GM12878 (cell line): ENCODE data around the gene DAAM1. TPM values are rescaled to one million over a fixed set of nuclear protein-coding genes. Genes with fewer than 3 reads are reported as not detected.

Experiments used
- BHLHE40 ChIP-seq, 2 experiments: fragments of 450-650 bp in 1 of 2; IDR thresholded peaks; 2 replicates each; pipeline ENCODE4 v1.6.1; 2011 to 2017; ENCODE audit warnings: low read depth in 2 of 2, borderline replicate concordance in 1 of 2, improper control_type of control experiment in 1 of 2, low read length in 1 of 2, mild to moderate bottlenecking in 1 of 2
- CBFB ChIP-seq: IDR thresholded peaks from 2 replicates; pipeline ENCODE4 v1.6.1; 2016; ENCODE audit warnings: antibody characterized with exemption, low read depth
- CEBPZ ChIP-seq: fragments of 150-350 bp; IDR thresholded peaks from 2 replicates; pipeline ENCODE4 v1.6.1; 2016; ENCODE audit warnings: low read depth, low read length
- IRF5 ChIP-seq: fragments of 450-650 bp; IDR thresholded peaks from 2 replicates; pipeline ENCODE4 v1.6.1; 2017; ENCODE audit warnings: borderline replicate concordance
- POLR2A ChIP-seq: IDR thresholded peaks from 2 replicates; pipeline ENCODE4 v1.6.1; 2011; ENCODE audit warnings: low read depth, mild to moderate bottlenecking, low read length
- RCOR1 ChIP-seq: conservative IDR thresholded peaks from 2 replicates; pipeline ENCODE4 v1.6.1; 2012; ENCODE audit warnings: low read depth, low read length, improper control_type of control experiment
- RUNX3 ChIP-seq: IDR thresholded peaks from 2 replicates; pipeline ENCODE4 v1.6.1; 2012; ENCODE audit warnings: low read length, inconsistent platforms
- SREBF2 ChIP-seq: IDR thresholded peaks from 2 replicates; pipeline ENCODE4 v1.6.1; 2012; ENCODE audit warnings: mild to moderate bottlenecking, low read length
- ZNF24 ChIP-seq: fragments of 450-650 bp; IDR thresholded peaks from 2 replicates; pipeline ENCODE4 v1.6.1; 2017; ENCODE audit warnings: antibody characterized with exemption, mild to moderate bottlenecking
- polyA plus RNA-seq, 11 experiments: library from polyadenylated mRNA; depleted of rRNA in 4 of 11; unstranded in 6 of 11; stranded (reverse) in 5 of 11; fragments of >200 nt; fragmentation: Nextera tagmentation in 4 of 11; fragmentation: Illumina TruSeq in 1 of 11; extraction: Ambion mirVana in 4 of 11; extraction: Trizol in 1 of 11; gene quantifications; 1 replicate in 1 of 11; 2 replicates in 10 of 11; pipeline versions ENCODE4 v1.2.1 to v1.2.3, GENCODE V29; 2011 to 2016; ENCODE audit warnings: inconsistent platforms in 2 of 11, missing spikeins in 2 of 11, low read depth in 1 of 11
- total RNA-seq, 4 experiments: library from RNA; depleted of rRNA in 3 of 4; stranded (reverse); fragments of >200 nt in 3 of 4; fragmentation: Illumina TruSeq in 1 of 4; extraction: Trizol in 1 of 4; gene quantifications; 2 replicates each; pipeline versions ENCODE4 v1.2.1 to v1.2.3, GENCODE V29; 2013 to 2021
- TF ChIP-seq, protein P1 (sequence below): fragments of 450-650 bp; IDR thresholded peaks from 2 replicates; pipeline ENCODE4 v1.6.1; 2014; ENCODE audit warnings: mild to moderate bottlenecking
- TF ChIP-seq, protein P2 (sequence below): fragments of 450-650 bp; conservative IDR thresholded peaks from 2 replicates; pipeline ENCODE4 v1.6.1; 2017; ENCODE audit warnings: mild to moderate bottlenecking, moderate library complexity
- TF ChIP-seq, protein P3 (sequence below): IDR thresholded peaks from 2 replicates; pipeline ENCODE4 v1.6.1; 2012; ENCODE audit warnings: low read depth, low read length, improper control_type of control experiment

The DAAM1 gene
- total and polyA plus RNA-seq, 10 of the 15 experiments (the other 5 are each of a cell fraction or from before 2014, with no cell fraction given), result 13.8 to 32.4 (median 24.2) TPM

DNA sequence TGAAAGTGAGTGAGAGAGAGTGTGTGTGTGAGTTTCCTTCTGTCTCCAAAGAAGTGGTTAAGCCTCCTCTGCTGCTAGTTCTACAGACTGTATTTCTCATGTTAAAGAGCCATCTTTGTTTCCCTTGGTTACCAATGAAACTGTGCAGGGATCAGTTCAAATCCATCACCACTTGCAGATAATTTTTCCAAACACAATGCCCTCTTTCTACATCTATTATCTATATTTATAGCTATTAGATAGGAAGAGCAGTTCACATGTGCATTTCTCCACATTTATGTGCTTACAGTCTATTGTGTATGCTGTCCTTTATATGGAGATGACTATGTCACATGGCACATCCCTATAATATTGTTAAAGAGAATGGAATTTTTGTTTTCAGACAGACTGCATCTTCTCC lies 2.2 kb upstream of the DAAM1 start (continued):
- no peak for TF ChIP-seq POLR2A
- no peak for TF ChIP-seq SREBF2
- TF ChIP-seq, protein P1, sequence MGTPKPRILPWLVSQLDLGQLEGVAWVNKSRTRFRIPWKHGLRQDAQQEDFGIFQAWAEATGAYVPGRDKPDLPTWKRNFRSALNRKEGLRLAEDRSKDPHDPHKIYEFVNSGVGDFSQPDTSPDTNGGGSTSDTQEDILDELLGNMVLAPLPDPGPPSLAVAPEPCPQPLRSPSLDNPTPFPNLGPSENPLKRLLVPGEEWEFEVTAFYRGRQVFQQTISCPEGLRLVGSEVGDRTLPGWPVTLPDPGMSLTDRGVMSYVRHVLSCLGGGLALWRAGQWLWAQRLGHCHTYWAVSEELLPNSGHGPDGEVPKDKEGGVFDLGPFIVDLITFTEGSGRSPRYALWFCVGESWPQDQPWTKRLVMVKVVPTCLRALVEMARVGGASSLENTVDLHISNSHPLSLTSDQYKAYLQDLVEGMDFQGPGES, result no peak
- TF ChIP-seq CEBPZ, result no peak
- TF ChIP-seq, protein P2, sequence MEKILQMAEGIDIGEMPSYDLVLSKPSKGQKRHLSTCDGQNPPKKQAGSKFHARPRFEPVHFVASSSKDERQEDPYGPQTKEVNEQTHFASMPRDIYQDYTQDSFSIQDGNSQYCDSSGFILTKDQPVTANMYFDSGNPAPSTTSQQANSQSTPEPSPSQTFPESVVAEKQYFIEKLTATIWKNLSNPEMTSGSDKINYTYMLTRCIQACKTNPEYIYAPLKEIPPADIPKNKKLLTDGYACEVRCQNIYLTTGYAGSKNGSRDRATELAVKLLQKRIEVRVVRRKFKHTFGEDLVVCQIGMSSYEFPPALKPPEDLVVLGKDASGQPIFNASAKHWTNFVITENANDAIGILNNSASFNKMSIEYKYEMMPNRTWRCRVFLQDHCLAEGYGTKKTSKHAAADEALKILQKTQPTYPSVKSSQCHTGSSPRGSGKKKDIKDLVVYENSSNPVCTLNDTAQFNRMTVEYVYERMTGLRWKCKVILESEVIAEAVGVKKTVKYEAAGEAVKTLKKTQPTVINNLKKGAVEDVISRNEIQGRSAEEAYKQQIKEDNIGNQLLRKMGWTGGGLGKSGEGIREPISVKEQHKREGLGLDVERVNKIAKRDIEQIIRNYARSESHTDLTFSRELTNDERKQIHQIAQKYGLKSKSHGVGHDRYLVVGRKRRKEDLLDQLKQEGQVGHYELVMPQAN, result no peak
- TF ChIP-seq, protein P3, sequence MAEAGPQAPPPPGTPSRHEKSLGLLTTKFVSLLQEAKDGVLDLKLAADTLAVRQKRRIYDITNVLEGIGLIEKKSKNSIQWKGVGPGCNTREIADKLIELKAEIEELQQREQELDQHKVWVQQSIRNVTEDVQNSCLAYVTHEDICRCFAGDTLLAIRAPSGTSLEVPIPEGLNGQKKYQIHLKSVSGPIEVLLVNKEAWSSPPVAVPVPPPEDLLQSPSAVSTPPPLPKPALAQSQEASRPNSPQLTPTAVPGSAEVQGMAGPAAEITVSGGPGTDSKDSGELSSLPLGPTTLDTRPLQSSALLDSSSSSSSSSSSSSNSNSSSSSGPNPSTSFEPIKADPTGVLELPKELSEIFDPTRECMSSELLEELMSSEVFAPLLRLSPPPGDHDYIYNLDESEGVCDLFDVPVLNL, result no peak
- TF ChIP-seq RCOR1, result no peak
- no peak for TF ChIP-seq ZNF24
- TF ChIP-seq IRF5, result no peak
- TF ChIP-seq CBFB, result no peak
- no peak for TF ChIP-seq RUNX3
- no peak for TF ChIP-seq BHLHE40 (IDR thresholded peaks at IDR 0.05; ENCODE audit: borderline replicate concordance in 1 of 2, low read depth in 2 of 2, low read length in 1 of 2)
